22Rv1 (cell line): ENCODE measurements around the gene MYH15.

Source experiments
- H3K27ac ChIP-seq: fragments of 450-650 bp; 2 replicates; pipeline ENCODE4 v1.5.1; 2017
- ZFX ChIP-seq: fragments of 450-650 bp; IDR thresholded peaks from 2 replicates; pipeline ENCODE4 v1.6.1; 2017; ENCODE audit warnings: antibody characterized with exemption, borderline replicate concordance
- TF ChIP-seq, protein P1 (sequence below): fragments of 450-650 bp; IDR thresholded peaks from 2 replicates; pipeline ENCODE4 v1.5.1; 2017; ENCODE audit warnings: mild to moderate bottlenecking

Gene MYH15

GRCh38 chr3:108378153-108378951, 132.0 kb downstream of the MYH15 start:
- H3K27ac ChIP-seq: no peak overlapping the region
- no peak for TF ChIP-seq ZFX
- TF ChIP-seq, protein P1, sequence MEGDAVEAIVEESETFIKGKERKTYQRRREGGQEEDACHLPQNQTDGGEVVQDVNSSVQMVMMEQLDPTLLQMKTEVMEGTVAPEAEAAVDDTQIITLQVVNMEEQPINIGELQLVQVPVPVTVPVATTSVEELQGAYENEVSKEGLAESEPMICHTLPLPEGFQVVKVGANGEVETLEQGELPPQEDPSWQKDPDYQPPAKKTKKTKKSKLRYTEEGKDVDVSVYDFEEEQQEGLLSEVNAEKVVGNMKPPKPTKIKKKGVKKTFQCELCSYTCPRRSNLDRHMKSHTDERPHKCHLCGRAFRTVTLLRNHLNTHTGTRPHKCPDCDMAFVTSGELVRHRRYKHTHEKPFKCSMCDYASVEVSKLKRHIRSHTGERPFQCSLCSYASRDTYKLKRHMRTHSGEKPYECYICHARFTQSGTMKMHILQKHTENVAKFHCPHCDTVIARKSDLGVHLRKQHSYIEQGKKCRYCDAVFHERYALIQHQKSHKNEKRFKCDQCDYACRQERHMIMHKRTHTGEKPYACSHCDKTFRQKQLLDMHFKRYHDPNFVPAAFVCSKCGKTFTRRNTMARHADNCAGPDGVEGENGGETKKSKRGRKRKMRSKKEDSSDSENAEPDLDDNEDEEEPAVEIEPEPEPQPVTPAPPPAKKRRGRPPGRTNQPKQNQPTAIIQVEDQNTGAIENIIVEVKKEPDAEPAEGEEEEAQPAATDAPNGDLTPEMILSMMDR: no peak

DNA sequence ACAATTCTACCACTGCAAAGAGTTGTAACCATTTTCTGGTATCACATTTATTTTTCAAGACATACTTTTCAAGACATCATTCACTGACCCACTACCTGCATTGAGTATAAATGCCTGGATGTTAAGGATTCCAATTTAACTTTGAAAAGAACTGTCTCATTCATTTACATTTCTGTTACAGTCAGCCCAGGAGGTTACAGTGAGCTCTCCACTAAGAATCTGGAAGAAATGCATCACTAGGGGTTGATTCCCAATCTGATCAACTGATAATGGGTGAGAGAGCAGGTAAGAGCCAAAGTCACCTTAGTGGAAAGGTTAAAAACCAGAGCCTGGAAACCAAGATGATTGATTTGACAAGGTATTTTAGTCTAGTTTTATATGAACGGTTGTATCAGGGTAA, 133.0 kb downstream of the MYH15 start:
- no peak overlapping the region for H3K27ac ChIP-seq
- TF ChIP-seq, protein P1: no peak
- TF ChIP-seq ZFX: no peak

DNA sequence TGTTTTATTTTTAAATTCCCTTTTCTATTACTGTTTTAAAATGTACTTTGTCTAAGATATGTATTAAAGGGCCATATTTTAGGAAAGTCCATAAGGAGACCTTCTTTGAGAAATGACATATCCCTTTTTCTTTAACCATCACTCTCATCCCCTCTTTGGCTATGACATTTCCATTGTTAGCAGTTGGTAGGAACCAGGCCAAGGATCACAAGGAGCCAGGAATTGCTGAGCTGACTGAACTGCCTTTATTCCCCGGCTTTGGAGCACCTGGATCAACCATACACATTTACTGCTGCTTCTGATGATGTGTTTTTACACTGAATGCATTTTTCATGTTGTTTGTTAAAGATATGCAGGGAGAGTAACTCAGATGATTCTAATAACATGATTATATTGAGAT, 134.4 kb downstream of the MYH15 start:
- TF ChIP-seq, protein P1: no peak
- no peak for TF ChIP-seq ZFX
- H3K27ac ChIP-seq: no peak overlapping the region

DNA sequence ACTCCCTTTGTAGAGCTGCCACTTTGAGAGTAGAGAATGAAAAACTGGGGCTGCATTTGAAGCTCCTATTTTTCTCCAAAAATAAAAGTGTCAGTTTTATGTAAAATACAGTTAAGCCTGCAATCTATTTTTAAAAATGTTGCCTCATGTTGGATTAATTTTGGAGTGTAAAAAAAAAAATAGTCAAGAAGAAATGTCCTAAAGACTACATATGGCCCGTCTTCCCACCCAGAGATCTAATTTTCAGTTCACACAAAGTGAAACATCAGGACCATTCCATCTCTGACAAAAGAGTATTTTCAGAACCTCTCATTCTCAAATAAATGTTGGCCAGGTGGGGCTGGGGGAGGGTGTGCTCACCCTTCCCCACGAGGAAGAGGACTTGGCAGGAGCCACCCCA, 151.4 kb downstream of the MYH15 start:
- no peak for TF ChIP-seq ZFX
- TF ChIP-seq, protein P1: no peak
- no peak overlapping the region for H3K27ac ChIP-seq

DNA sequence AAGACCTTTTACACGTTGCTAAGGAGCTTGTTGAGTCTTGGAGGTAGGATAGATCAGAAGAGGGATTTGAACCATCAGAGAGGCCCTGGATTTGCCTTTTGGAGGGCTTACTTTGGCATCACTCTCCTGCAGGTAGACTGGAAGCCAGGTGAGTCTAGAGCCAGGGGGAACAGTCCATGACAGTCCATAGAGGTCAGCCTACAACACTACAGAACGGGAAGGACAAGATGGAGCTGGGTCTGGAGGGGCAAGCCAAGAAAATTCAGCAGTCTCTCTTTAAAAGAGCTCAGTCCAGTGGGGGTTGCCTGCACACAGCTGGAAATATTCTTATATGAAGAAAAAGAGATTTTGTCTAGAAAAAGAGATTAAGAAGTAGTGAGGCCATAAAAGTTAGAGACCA, 153.4 kb downstream of the MYH15 start:
- no peak overlapping the region for H3K27ac ChIP-seq
- no peak for TF ChIP-seq ZFX
- TF ChIP-seq, protein P1: no peak

- H3K27ac ChIP-seq: no peak overlapping the region
- TF ChIP-seq, protein P1: no peak
- no peak for TF ChIP-seq ZFX
Observed at GRCh38 chr3:108354562-108354961, 155.8 kb downstream of the MYH15 start.

GRCh38 chr3:108352176-108352575, 158.2 kb downstream of the MYH15 start:
- TF ChIP-seq, protein P1: no peak
- no peak for TF ChIP-seq ZFX
- H3K27ac ChIP-seq: no peak overlapping the region
